GM18526 (cell line): ENCODE measurements around the gene AFM.

Experiments used
- POLR2A ChIP-seq: IDR thresholded peaks from 3 replicates; pipeline ENCODE4 v1.6.1; 2011; ENCODE audit not compliant: insufficient read length; ENCODE audit errors: extremely low read depth

Gene AFM, protein sequence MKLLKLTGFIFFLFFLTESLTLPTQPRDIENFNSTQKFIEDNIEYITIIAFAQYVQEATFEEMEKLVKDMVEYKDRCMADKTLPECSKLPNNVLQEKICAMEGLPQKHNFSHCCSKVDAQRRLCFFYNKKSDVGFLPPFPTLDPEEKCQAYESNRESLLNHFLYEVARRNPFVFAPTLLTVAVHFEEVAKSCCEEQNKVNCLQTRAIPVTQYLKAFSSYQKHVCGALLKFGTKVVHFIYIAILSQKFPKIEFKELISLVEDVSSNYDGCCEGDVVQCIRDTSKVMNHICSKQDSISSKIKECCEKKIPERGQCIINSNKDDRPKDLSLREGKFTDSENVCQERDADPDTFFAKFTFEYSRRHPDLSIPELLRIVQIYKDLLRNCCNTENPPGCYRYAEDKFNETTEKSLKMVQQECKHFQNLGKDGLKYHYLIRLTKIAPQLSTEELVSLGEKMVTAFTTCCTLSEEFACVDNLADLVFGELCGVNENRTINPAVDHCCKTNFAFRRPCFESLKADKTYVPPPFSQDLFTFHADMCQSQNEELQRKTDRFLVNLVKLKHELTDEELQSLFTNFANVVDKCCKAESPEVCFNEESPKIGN

DNA sequence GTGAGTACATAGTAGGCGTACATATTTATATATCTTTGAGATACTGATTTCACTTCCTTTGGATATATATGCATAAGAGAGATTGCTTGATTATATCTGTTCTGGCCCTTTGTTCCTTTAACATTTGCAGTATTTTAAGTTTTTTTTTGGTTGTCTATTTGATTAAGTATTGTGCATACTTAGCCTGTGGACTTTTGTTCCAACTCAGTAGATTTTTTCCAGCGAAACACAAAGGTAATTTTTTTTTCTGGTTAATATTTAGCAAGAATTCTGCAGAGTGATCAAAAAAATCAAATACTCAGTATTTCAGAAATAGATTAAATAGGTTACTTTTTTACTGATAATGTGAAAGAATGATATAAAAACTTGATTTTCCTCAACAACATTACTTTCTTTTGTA, at the start of gene AFM:
TSS of gene AFM (plus strand) at position 388 of the 400 bp plus-strand sequence. CDS start 31 bp downstream, outside the sequence.
- no peak for TF ChIP-seq POLR2A

- no peak for TF ChIP-seq POLR2A
These were observed 49.8 kb upstream of the AFM start for GRCh38 chr4:73431813-73432168.

- TF ChIP-seq POLR2A: no peak
These were observed 49.2 kb upstream of the AFM start for GRCh38 chr4:73432169-73433000.

DNA sequence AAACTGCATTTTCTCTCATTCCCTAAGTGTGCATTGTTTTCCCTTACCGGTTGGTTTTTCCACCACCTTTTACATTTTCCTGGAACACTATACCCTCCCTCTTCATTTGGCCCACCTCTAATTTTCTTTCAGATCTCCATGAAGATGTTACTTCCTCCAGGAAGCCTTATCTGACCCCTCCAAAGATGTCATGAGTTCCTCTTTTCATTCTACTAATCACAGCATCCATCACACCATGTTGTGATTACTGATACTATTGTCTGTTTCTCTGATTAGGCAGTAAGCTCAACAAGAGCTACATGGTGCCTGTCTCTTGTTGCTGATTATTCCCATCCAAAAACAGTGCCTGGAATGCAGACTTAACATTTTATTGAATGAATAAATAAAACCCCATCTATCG, 48.4 kb upstream of the AFM start:
- no peak for TF ChIP-seq POLR2A

GRCh38 chr4:73434311-73434710, 47.2 kb upstream of the AFM start:
- TF ChIP-seq POLR2A: no peak

GRCh38 chr4:73435984-73436383, 45.6 kb upstream of the AFM start, which contains the start of gene AFP:
Gene AFP, plus strand, starts transcription at chr4:73436221. Its CDS starts 42 bp downstream, at chr4:73436263.
- no peak for TF ChIP-seq POLR2A

DNA sequence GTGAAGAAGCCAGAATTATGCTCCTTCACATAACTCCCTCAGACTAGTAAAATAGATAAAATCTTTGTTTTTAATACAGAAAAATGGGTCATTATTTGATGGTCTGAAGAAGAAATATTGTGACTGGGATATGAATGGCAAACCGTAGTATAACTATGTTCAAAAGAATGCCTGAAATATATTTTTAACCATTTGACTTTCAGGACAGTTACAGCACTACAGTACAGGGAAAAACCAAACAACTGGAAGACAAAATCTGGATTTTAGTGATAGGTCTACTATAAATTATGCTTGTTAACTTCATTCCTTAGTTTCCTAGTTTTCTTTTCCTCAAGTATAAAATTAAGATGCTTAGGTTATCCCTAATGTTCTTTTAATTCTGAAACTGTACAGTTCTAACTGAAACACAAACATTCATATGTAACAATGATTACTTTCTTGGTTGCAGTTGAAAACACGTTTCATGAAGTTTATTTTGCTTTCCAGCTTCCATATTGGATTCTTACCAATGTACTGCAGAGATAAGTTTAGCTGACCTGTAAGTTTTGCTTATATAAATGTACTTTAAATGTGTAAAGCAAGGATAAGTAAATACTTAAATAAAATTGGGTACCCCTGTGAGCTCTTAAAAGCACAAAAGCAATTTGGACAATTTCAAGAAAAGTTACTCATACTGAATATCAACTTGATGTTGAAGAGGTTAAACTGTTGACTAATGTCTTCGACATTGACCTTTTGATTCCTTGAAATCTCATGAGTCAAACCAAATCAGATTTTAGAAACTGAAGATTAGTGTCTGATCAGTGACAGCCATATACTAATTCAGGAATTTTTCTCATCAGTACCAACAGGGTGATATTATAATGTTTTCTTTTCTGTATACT, 44.6 kb upstream of the AFM start:
- TF ChIP-seq POLR2A: no peak

DNA sequence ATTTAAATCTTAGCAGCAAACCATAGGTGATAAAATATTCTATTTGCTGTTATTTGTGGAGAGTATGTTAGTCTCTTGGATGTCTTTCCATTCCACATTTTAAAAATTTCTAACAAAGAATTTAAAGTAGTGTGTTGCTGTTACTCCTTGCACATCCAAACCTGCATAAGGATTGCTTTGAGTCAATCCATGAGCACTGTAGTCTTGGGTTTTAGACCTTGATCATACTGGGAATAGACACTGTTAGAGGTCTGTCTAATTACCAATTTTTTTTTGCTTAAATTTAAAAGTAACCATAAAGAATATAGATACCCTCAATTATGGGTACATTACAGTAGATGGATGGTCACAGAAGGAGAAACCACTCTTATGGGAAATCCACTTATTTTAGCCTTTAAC, 44.0 kb upstream of the AFM start:
- no peak for TF ChIP-seq POLR2A

GRCh38 chr4:73438048-73438447, 43.5 kb upstream of the AFM start:
- TF ChIP-seq POLR2A: no peak

DNA sequence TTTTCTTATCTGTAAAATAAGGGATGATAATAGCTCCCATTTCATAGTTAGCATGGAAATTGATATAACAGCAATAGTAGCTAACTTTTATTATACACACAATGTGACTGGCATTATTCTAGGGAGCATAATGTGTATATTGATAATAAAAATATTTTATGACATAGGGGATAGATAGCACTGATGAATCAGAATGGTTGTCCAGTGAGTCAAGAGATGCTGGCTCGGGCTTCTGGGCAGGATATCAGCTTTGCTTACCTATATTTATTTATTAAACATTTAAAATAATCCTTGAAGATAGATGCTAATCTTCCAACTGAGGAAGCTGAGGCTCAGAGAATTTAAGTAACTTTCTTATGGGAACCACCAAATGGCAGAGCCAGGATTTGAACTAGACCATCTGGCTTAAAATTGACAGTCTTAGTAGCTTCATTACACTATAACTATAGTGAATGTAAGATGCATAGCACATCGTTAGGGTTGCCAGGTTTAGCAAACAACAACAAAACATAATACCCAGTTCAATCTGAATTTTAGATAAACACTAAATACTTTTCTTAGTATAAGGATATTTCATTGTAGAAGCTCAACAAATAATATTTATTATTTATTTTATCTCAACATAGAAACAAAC, 42.8 kb upstream of the AFM start:
- TF ChIP-seq POLR2A: no peak

DNA sequence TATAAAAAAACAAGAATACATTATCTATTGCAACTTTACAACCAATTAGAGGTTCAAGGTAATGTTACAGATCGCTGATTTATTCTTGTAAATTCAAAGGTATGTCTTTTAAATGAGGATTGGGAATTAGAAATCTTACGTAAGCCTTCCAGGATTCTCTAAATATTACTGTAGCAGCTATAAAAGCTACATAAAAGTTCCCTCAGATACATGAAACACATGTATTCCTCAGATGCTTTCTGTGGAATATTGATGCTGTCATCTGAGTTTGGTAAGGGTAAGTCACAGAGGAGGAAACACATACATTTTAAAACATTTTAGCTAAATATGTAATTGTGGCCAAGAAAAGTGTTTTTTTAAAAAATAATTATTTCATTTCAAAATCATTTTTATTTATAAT, 42.1 kb upstream of the AFM start:
- TF ChIP-seq POLR2A: no peak

- no peak for TF ChIP-seq POLR2A
These were observed 41.6 kb upstream of the AFM start for GRCh38 chr4:73439991-73440390.

DNA sequence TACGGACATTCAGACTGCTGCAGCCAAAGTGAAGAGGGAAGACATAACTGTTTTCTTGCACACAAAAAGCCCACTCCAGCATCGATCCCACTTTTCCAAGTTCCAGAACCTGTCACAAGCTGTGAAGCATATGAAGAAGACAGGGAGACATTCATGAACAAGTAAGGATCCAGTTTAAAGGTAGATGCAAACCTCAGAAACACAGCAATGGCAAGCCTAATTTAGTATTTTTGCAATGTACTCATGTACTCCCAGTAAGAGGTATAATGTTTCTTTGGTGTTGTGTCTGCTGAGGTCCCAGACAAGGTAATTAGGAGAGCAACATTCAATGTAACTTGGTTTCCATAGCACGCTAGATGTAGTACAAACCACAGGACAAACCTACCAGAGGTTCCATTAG, 40.9 kb upstream of the AFM start:
- TF ChIP-seq POLR2A: no peak

GRCh38 chr4:73442275-73442674, 39.3 kb upstream of the AFM start:
- no peak for TF ChIP-seq POLR2A
